ENCODE data around the gene CREBRF.
"Not testable (repeated sequence)": the region's sequence is repeated elsewhere in the genome, so short reads cannot be mapped to it uniquely, and the experiment has no call there.

- TF ChIP-seq EZH2 (IDR thresholded peaks at IDR 0.05; ENCODE audit: borderline replicate concordance, insufficient read depth, low read depth, low read length, poor library complexity, severe bottlenecking); CTCF (IDR thresholded peaks at IDR 0.05): not testable (repeated sequence)
Observed at GRCh38 chr5:173017087-173017486, 39.1 kb upstream of the CREBRF start.

Measured in B cell (primary cell).